Gastroesophageal sphincter (tissue), 4 donors: ENCODE measurements around the gene HACD2. TPM values are rescaled to one million over a fixed set of nuclear protein-coding genes. Genes with fewer than 3 reads are reported as not detected.
A peak's percentile ranks its signal among the peaks of the same experiment; 100 is the strongest.
"Not testable (repeated sequence)": the region's sequence is repeated elsewhere in the genome, so short reads cannot be mapped to it uniquely, and the experiment has no call there.

Experiments
- ATAC-seq: fragments of 150-250 bp; one replicate; pipeline ENCODE4 v1.9.1; 2016; ENCODE audit warnings: mild to moderate bottlenecking, moderate library complexity
- H3K27ac ChIP-seq, 4 donors: fragments of 200-600 bp; sonication (generic) in 3 of 4; 1 replicate in 3 of 4; 2 replicates in 1 of 4; pipeline ENCODE4 v1.5.1; 2016 to 2019
- H3K27me3 ChIP-seq: fragments of 200-600 bp; sonication (generic); one replicate; pipeline ENCODE4 v1.5.1; 2019
- H3K36me3 ChIP-seq, 2 donors: fragments of 200-600 bp; sonication (generic); one replicate each; pipeline ENCODE4 v1.5.1; 2019; ENCODE audit warnings: control low read depth in 1 of 2
- H3K4me1 ChIP-seq, 3 donors: fragments of 200-600 bp; sonication (generic); 1 replicate in 2 of 3; 2 replicates in 1 of 3; pipeline ENCODE4 v1.5.1; 2016 to 2019; ENCODE audit warnings: control low read depth in 2 of 3
- H3K4me3 ChIP-seq, 2 donors: fragments of 200-600 bp; sonication (generic); one replicate each; pipeline ENCODE4 v1.5.1; 2019; ENCODE audit warnings: mild to moderate bottlenecking in 1 of 2, moderate library complexity in 1 of 2
- H3K9me3 ChIP-seq, 3 donors: fragments of 200-600 bp; sonication (generic); one replicate each; pipeline ENCODE4 v1.5.1; 2017 to 2019; ENCODE audit warnings: control low read depth in 2 of 3
- EP300 ChIP-seq: sonication (generic); formaldehyde crosslinking; IDR thresholded peaks from one replicate; pipeline ENCODE4 v1.6.1; 2017; ENCODE audit warnings: antibody characterized with exemption, mild to moderate bottlenecking
- POLR2A ChIP-seq, 2 donors: fragments of 450-650 bp; IDR thresholded peaks; one replicate each; pipeline ENCODE4 v1.6.1; 2017; ENCODE audit warnings: antibody characterized with exemption in 2 of 2, mild to moderate bottlenecking in 2 of 2, moderate library complexity in 1 of 2
- POLR2AphosphoS5 ChIP-seq: sonication (generic); formaldehyde crosslinking; IDR thresholded peaks from one replicate; pipeline ENCODE4 v1.6.1; 2017; ENCODE audit warnings: antibody characterized with exemption
- WGBS, 2 donors: methylation state at CpG; one replicate each; pipeline ENCODE4 v1.1.5; 2018; ENCODE audit warnings: low coverage in 1 of 2; 5-methylcytosine and 5-hydroxymethylcytosine counted together
- total RNA-seq, 4 donors: library from RNA; depleted of rRNA; stranded (reverse); fragments of >200 nt; gene quantifications; one replicate each; pipeline ENCODE4 v1.1.0, GENCODE V29; 2016
- TF ChIP-seq, protein P1 (sequence below), 4 experiments: fragments of 200-600 bp in 2 of 4; fragments of 450-650 bp in 2 of 4; sonication (generic) in 1 of 4; IDR thresholded peaks; one replicate each; pipeline ENCODE4 v1.5.1; 2017 to 2019; ENCODE audit warnings: antibody characterized with exemption in 4 of 4, mild to moderate bottlenecking in 2 of 4, moderate library complexity in 2 of 4

HACD2 gene
- total RNA-seq, 4 donors from 2014 or later, result 21.3 to 36.7 (median 28.1) TPM

DNA sequence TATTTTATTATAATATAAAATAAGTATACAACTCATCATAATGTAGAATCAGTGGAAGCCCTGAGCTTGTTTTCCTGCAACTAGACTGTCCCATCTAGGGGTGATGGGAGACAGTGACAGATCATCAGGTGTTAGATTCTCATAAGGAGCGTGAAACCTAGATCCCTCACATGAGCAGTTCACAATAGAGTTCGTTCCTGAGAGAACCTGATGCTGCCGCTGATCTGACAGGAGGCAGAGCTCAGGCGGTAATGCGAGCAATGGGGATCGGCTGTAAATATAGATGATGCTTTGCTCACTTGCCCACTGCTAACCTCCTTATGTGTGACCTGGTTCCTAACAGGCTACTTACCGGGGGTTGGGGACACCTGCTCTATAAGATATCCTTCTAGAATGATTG lies 26.8 kb upstream of the HACD2 start:
- 73 to 77% methylated on average over 5 to 7 of the region's 7 CpGs for WGBS, 2 donors
- H3K9me3 ChIP-seq, H3K4me3 ChIP-seq, ATAC-seq, H3K27me3 ChIP-seq: not testable (repeated sequence)
- peak; percentile 4 for TF ChIP-seq POLR2AphosphoS5
- peaks cover 0 to 55% (median 4%) of the 10 kb centered on the region in 3 donors for H3K4me1 ChIP-seq
- H3K27ac ChIP-seq, result peak overlapping the region in 3 of 4 donors; percentile 8 to 43 (median 11)
- peaks cover 16 to 56% of the 10 kb centered on the region in 2 donors for H3K36me3 ChIP-seq

DNA sequence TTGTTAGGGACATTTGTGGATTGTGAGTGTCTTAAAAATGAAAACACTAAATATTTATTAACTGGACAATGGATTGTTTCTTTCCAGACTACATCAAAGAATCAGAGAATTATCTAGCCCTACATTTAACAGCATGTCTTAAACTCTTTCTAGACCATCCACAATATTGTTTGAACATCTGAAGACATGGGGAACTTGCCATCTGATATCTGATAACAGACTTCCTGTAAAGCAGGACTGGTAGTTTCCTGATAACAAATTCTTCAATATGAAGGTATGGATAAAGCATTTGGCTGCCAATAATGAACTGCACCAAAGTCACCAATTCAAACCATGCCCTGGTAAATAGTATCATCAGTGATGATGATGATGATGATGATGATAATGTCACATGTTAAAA lies 26.2 kb upstream of the HACD2 start:
- ATAC-seq, result no peak
- H3K27ac ChIP-seq, result peak overlapping the region in 2 of 4 donors; percentile 2 to 11
- TF ChIP-seq, protein P1, sequence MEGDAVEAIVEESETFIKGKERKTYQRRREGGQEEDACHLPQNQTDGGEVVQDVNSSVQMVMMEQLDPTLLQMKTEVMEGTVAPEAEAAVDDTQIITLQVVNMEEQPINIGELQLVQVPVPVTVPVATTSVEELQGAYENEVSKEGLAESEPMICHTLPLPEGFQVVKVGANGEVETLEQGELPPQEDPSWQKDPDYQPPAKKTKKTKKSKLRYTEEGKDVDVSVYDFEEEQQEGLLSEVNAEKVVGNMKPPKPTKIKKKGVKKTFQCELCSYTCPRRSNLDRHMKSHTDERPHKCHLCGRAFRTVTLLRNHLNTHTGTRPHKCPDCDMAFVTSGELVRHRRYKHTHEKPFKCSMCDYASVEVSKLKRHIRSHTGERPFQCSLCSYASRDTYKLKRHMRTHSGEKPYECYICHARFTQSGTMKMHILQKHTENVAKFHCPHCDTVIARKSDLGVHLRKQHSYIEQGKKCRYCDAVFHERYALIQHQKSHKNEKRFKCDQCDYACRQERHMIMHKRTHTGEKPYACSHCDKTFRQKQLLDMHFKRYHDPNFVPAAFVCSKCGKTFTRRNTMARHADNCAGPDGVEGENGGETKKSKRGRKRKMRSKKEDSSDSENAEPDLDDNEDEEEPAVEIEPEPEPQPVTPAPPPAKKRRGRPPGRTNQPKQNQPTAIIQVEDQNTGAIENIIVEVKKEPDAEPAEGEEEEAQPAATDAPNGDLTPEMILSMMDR (IDR thresholded peaks at IDR 0.05), result no peak
- TF ChIP-seq POLR2A (IDR thresholded peaks at IDR 0.05), result no peak
- no peak for TF ChIP-seq POLR2AphosphoS5
- no peak for TF ChIP-seq EP300
- H3K27me3 ChIP-seq, result no peaks in the 10 kb centered on the region
- peaks cover 0 to 49% (median 4%) of the 10 kb centered on the region in 3 donors for H3K4me1 ChIP-seq
- H3K9me3 ChIP-seq, result no peaks in the 10 kb centered on the region
- H3K36me3 ChIP-seq, result peaks cover 16 to 51% of the 10 kb centered on the region in 2 donors
- no peak overlapping the region for H3K4me3 ChIP-seq

GRCh38 chr3:123610331-123610730 lies 25.5 kb upstream of the HACD2 start:
- no peak overlapping the region for H3K4me3 ChIP-seq
- peaks cover 16 to 46% of the 10 kb centered on the region in 2 donors for H3K36me3 ChIP-seq
- ATAC-seq, result peak; percentile 41
- peaks cover 0 to 41% (median 4%) of the 10 kb centered on the region in 3 donors for H3K4me1 ChIP-seq
- peak overlapping the region in 1 of 4 donors; percentile 23 for H3K27ac ChIP-seq
- H3K9me3 ChIP-seq, result no peaks in the 10 kb centered on the region
- H3K27me3 ChIP-seq, result no peaks in the 10 kb centered on the region
- TF ChIP-seq EP300 (no peak), POLR2AphosphoS5 (peak; percentile 6)
- WGBS, 2 donors, result 44 to 70% methylated on average over 1 to 3 of the region's 3 CpGs

- Histone ChIP-seq H3K27ac (peak overlapping the region in 3 of 4 donors; percentile 1 to 57 (median 38)), H3K27me3 (no peaks in the 10 kb centered on the region), H3K9me3 (no peaks in the 10 kb centered on the region), H3K4me1 (peaks cover 0 to 29% (median 4%) of the 10 kb centered on the region in 3 donors), H3K36me3 (peaks cover 13 to 33% of the 10 kb centered on the region in 2 donors), H3K4me3 (no peak overlapping the region)
- no peak for ATAC-seq
- TF ChIP-seq POLR2AphosphoS5, result peak; percentile 17
- no peak for TF ChIP-seq EP300
- 54 to 78% methylated on average over 2 to 5 of the region's 5 CpGs for WGBS, 2 donors
Measured at GRCh38 chr3:123609063-123609462, 24.2 kb upstream of the HACD2 start.

- peak overlapping the region in 3 of 4 donors; percentile 1 to 57 (median 38) for H3K27ac ChIP-seq
- peaks cover 0 to 22% (median 0%) of the 10 kb centered on the region in 3 donors for H3K4me1 ChIP-seq
- H3K27me3 ChIP-seq, result no peaks in the 10 kb centered on the region
- no peak for ATAC-seq
- 73 to 90% methylated on average over 1 to 3 of the region's 3 CpGs for WGBS, 2 donors
- no peak overlapping the region for H3K4me3 ChIP-seq
- H3K36me3 ChIP-seq, result peaks cover 8 to 26% of the 10 kb centered on the region in 2 donors
- TF ChIP-seq EP300, result no peak
- TF ChIP-seq POLR2A (IDR thresholded peaks at IDR 0.05), result no peak
- TF ChIP-seq POLR2AphosphoS5, result peak; percentile 38
- TF ChIP-seq, protein P1 (IDR thresholded peaks at IDR 0.05), result no peak
- H3K9me3 ChIP-seq, result no peaks in the 10 kb centered on the region
Measured at GRCh38 chr3:123608263-123608937, 23.5 kb upstream of the HACD2 start.

- Histone ChIP-seq H3K9me3 (no peaks in the 10 kb centered on the region), H3K4me1 (peaks cover 0 to 11% (median 4%) of the 10 kb centered on the region in 3 donors), H3K36me3 (peaks cover 0 to 11% of the 10 kb centered on the region in 2 donors), H3K27ac (peak overlapping the region in 2 of 4 donors; percentile 17 to 31), H3K27me3 (no peaks in the 10 kb centered on the region), H3K4me3 (no peak overlapping the region)
- no peak for TF ChIP-seq EP300
- TF ChIP-seq POLR2A (IDR thresholded peaks at IDR 0.05), result no peak
- no peak for TF ChIP-seq POLR2AphosphoS5
- TF ChIP-seq, protein P1 (IDR thresholded peaks at IDR 0.05), result no peak
- no peak for ATAC-seq
Measured at GRCh38 chr3:123606527-123606926, 21.7 kb upstream of the HACD2 start.
